HG03066 (cell line): Measurements from ENCODE around the gene EEF2K.
"Not testable (repeated sequence)": the region's sequence is repeated elsewhere in the genome, so short reads cannot be mapped to it uniquely, and the experiment has no call there.

Source experiments
- ATAC-seq: cut with Tn5 transposase; IDR thresholded peaks from one replicate; pipeline ENCODE4 v1.9.1; 2021; ENCODE audit warnings: low read depth; ENCODE audit not compliant: unreplicated experiment

The EEF2K gene

DNA sequence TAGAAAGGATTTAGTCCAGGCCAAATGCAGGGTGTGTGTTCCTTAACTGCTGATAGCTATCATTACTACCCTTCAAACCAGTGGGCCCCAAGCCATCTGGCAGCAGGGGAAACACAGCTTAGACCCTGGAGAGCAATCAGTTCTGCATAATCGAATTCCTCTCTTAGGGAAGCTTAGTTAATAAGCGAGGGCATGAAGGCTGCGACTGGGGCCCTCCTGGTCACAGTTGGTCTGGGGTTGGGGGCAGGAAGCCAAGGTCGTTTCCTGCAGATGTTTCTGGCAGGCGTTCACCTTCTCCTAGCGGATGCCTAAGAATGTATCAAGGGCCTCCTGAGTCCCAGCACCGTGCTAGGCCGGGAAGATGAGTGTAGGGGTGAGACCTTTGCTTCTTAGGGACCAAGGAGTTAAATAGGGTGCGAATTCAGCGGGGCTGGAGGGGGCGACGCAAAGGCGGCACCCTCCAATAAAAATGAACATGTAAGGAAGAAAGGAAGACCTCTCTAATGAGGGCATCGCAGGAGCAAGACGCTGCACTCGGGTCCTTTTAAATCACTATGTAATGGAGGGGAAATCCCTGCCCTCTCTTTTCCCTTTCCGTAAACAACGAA, 16.5 kb upstream of the EEF2K start:
- no peak for ATAC-seq

DNA sequence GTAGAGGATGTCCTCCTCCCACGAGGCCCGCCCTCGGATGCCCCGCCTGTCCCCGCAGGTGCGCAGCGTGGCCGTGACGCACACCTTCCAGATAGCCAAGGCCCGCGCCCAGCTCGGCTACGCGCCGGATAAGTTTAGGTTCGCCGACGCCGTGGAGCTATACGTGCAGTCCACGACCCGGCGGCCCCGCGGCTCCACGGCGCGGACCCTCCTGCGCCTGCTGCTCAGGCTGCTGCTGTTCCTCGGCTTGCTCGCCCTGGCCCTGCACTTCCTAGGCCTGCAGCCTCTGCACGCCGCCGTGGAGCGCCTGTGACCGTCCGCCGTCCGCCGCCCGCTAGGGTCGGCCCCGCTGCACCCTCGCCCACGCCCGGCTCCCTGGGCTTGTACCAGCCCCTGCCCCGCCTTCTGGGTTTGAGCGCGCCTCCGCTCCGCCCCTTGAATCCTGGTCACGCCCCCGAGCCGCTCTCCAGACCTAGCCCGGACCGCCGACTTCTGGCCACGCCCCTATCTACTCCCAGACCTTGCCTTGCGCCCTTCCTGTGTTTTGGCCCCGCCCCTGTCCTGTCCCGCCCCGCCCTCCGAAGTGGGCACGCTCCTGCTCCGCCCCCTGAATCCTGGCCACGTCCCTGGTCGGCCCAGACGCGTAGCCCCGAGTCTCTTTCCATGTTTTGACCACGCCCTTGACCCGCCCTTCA, 15.8 kb upstream of the EEF2K start:
- ATAC-seq = peak; percentile 55

DNA sequence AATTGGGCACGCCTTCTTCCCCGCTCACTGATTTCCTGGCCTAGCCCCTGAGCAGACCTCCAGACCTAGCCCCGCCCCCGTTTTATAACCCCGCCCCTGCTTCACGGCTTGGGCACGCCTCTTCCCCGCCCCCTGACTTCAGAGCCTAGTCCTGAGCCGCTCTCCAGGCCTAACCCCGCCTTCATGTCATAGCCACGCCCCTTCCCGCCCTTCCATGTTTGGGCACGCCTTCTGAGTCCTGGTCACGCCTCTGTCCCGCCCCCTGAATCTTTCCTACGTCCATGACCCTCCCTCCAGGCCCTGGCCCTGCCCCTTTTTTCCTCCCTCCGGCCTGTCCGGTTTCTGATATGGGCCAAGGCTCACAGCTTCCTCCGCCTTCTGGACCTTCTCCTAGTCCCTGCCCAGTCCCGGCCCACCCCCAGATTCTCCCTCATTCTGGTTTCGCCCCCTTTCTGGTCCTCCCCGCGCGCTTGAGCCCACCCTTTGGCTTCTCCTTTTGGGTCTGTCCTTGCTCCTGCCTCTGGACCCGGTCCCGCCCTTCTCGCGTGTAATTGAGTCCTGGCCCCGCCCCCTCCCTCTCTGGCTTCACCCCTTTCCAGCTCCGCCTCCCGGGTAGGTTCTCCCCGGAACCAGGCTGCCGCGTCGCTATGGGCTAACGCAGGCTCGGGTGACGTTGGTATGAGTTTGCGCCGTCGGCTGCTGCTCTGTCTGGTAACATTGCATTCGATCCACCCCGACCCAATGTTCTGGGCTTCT, 15.1 kb upstream of the EEF2K start:
- peak; percentile 50 for ATAC-seq

DNA sequence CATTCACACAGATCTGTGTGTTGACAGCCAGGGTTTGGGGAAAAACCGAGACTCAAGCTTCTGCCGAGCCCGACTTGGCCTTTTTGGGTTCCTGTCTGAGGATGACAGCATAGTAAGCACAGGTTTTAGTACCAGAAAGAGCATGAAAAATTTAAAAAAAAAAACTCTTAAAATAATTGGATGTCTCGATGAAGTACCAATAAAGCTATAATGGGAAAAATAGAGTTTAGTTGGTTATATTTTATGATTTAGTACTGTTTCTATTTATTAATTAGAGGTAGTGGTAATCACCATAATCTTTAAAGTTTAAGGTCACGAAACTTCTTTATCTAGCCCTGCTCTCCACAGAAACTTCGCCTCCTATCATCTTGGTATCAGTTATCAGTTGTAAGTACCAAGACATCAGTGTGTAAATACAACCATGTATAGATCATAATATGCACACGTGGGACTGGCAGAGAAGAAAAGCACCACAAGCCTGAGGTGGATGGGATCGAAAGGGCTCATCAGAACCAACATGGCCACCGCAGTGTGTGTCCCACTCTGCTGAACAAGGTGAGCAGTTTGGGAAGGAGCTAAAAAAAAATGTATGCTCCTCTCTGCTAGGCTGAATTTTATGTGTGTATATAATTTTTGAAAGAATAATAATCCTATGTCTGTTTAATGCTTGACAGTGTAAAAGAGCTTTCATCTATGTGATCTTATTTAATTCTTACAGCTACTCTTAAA, 14.4 kb upstream of the EEF2K start:
- no peak for ATAC-seq

DNA sequence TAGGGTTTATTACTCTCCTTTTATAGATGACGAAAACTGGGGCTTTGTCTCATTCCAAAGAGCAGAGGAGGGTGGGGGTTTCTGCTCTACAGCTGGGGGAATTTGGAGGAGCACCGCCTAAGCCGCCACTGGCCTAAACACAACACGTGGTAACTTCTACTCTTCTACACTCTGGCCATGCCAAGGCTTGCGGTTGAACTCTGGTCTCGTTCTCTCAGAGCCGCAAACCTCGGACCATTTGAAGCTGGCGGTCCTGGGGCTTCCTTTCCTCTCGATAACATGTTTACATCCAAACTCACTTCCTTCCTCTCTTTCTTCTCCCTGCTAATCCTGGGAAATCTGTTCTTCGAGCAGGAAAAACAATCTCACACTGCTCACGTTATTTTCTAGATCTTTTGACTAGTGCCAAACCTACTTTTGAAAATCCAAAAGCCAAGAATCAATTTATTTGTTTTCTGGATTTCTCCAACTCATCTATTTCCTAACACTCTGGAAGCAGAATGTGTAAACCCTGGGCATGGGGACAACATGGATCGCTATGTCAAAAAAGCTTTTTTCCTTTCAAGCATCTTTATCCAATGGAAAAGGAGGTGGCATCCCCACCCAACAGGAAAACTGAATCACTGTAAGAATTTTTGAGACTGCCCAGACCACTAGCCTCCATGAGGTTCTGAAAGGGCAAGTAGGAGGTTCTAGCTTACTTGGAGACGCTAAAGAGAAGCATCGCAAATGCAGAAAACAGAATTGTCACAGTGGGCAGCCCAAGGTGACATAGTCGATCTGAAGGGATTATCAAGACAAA, 13.6 kb upstream of the EEF2K start:
- ATAC-seq = no peak

DNA sequence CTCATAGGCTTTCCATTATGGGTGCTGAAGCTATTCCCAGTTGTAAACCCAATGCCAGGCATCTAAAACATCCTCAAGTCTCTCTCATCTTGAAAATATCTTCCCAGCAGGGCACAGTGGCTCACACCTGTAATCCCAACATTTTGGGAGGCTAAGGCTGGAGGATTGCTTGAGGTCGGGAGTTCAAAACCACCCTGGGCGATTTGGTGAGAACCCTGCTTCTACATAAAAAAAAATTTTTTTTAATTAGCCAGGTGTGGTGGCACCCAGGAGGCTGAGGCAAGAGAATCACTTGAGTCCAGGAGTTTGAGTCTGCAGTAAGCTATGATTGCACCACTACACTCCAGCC, 13.0 kb upstream of the EEF2K start:
- no peak for ATAC-seq

DNA sequence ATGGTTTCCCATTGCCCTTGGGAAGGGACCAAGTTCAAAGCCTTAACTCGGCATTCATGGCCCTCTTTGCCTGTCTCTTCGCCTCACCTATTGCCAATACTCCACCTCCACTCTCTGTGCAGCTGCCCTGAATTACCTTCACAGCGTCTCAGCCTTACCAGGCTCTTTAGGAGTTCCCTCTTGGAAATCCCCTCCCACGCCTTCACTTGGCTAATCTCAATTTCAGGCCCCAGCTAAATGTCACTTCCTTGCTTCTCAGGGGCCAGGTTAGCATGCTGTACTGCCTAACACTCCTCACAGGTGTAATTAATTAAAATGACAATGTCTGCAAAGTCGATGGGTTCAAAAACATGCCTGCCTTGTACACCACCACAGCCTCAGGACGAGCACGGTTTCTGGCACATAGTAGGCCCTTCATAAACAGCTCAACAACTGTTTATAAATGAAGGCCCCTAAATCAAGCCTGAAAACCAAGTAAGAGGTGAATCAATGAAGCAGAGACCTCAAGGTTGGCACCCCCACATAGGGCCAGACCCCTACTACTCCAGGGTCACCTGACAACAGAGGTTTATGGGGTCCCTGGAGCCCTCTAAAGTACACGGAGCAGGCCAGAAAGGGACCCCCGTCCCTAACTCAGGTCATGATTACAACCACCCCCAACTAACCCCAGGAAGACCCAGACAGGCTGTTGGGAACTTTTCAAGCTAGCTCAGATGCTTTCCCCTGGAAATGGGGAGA, 11.2 kb upstream of the EEF2K start:
- ATAC-seq = no peak

DNA sequence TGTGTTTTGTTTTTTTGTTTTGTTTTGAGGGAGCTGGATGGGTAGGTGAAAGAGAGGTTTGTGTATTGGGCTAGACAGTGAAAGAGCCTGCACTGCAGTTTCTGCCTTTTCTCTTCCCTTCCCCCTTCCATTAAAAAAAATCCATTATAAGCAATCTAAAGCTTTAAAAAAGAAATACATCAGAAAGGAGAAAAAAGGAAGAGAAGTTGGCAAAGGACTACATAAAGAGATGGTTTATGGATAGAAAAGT, 10.7 kb upstream of the EEF2K start:
- ATAC-seq = no peak

DNA sequence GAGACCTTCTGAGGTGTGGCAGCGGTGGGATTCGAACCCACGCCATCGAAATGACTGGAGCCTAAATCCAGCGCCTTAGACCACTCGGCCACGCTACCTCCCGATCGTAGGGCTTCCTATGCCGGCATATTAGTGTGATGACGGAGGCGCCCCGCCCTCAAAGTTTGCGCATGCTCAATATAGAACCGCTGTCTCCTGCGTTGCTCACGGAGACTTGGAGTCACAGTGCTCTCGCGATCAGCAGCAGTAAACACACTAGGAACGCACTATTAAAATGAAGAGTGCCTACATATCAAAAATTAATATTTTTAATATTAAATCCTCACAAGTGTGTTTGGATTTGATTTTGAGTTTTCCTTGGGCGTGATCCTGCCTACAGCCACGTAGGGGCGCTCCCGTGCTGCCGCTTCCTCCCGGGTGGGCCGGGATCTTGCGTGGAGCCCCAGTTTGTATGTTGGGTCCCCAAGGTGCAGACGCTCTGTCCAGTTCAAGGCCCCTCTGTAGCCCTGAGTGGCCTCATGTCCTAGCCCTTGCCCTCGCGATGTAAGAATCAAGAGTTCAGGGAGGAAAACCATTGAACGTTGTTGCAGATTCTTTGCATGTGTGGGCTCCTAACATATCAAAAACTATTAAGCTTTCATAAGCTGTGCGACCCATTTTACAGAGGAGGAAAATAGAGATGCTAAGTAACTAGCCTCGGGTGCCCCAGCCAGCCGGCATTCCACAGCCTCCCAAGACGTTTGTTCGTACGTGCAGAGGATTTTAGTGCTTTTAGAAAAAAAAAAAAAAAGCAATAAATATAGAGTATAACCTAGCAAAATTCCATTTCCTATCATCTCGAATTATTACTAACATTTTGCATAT, 10.2 kb upstream of the EEF2K start:
- ATAC-seq = no peak

DNA sequence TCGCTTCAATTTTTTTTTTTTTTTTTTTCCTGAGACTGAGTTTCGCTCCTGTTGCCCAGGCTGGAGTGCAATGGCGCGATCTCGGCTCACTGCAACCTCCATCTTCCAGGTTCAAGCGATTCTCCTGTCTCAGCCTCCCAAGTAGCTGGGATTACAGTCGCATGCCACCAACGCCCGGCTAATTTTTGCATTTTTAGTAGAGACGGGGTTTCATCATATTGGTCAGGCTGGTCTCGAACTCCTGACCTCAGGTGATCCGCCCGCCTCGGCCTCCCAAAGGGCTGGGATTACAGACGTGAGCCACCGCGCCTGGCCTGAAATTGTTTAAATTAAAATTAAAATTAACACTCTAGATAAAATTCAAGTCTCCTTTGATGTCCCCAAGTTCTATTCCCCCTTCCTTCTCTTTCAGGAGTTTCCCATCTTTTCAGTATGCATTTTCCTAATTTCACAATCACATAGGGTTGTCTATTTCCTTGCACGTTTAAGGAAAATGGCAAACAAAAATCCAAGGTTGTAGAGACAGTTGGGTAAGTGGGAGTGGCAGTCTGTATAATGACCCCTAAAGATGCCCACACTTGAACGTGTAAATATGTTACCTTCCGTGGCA, 9.4 kb upstream of the EEF2K start:
- not testable (repeated sequence) for ATAC-seq

DNA sequence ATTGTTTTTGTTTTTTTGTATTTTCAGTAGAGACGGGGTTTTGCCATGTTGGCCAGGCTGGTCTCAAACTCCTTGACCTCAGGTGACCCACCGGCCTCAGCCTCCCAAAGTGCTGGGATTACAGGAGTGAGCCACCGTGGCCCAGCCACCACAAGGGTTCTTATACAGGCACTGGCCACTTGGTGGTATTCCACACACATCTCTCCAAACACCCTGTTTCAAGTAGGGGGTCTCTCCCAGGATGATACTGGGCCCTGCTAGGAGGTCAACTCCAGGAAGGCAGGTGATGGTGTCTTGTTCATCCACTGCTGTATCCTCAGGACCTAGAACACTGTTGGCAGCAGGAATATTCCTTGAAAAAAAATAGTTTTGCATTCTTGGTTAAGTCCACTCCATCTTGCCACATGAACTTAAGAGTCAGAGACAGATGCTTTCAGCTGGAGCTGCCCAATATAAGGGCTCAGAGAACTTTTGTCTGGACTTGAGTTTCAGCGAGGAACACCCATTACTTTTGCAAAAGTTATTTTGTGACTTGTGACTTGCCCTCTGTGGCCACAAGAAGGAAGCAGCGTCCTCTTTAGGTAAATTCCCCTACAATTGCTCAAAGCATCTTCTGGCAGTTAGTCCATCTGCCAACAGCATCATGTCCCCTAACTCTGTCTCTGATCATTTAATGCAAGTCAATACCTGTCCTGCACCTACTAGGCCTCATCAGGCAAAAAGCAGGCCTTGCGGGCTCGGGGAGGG, 7.4 kb upstream of the EEF2K start:
- no peak for ATAC-seq

DNA sequence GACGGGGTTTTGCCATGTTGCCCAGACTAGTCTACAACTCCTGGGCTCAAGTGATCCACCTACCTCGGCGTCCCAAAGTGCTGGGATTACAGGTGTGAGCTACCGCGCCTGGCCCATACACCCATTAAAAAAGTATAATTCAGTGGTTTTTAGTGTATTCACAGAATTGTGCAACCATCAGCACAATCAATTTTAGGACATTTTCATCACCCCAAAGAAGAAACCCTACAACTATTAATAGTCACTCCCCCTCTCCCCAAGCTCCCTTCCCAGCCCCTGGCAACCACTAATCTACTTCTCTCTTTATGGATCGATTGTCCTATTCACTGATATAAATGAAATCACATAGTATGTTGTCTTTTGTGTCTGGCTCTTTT, 3.8 kb upstream of the EEF2K start:
- ATAC-seq = no peak

DNA sequence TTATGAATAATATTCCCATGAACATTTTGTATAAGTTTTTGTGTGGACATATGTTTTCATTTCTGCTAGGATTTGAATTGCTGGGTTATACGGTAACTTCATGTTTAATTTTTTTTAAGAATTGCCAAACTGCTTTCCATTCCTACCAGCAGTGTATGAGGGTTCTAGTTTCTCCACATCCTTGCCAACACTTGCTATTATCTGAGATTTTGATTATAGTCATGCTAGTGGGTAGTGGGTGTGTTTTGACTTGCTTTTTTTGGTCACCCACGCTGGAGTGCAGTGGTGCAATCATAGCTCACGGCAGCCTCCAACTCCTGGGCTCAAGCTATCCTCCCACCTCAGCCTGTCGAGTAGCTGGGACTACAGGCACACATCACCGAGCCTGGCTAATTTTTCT, 3.0 kb upstream of the EEF2K start:
- no peak for ATAC-seq

DNA sequence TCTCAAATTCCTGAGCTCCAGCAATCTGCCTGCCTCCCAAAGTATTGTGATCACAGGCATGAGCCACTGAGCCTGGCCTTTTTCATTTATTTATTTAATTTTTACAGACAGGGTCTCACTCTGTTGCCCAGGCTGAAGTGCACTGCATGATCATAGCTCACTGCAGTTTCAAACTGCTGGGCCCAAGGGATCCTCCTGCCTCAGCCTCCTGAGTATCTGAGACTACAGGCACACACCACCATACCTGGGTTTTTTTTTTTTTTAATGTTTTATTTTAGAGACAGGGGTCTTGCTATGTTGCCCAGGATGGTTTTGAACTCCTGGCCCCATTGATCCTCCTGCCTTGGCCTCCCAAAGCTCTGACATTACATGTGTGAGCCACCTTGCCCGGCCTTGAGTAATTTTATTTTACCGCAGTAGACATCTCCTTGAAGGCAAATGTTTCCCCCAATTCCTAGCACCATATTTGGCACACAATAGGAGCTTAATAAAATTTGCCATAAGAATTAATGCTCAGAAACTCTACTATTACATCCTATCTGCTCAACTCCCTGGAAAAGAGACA, 1.9 kb upstream of the EEF2K start:
- ATAC-seq = no peak

DNA sequence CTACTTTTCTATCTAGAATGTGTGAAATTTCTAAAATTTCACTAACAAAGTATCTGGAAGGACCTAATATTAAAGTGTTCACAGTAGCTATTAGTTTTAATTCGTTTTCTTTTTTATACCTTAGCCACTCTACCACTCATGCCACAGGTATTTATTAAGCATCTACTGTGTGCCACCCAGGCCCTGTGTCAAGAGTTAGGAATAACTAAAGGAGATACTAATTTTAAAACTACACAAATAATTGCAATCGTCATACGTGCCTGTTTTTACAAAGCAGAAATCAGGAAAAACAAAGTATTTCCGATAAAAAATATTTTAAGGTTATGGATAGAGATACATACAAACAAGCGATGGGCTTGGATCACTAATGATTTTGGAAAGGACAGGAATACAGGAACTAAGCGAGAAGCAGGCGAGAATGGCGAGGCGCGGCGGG, 483 bp upstream of the EEF2K start:
- no peak for ATAC-seq

DNA sequence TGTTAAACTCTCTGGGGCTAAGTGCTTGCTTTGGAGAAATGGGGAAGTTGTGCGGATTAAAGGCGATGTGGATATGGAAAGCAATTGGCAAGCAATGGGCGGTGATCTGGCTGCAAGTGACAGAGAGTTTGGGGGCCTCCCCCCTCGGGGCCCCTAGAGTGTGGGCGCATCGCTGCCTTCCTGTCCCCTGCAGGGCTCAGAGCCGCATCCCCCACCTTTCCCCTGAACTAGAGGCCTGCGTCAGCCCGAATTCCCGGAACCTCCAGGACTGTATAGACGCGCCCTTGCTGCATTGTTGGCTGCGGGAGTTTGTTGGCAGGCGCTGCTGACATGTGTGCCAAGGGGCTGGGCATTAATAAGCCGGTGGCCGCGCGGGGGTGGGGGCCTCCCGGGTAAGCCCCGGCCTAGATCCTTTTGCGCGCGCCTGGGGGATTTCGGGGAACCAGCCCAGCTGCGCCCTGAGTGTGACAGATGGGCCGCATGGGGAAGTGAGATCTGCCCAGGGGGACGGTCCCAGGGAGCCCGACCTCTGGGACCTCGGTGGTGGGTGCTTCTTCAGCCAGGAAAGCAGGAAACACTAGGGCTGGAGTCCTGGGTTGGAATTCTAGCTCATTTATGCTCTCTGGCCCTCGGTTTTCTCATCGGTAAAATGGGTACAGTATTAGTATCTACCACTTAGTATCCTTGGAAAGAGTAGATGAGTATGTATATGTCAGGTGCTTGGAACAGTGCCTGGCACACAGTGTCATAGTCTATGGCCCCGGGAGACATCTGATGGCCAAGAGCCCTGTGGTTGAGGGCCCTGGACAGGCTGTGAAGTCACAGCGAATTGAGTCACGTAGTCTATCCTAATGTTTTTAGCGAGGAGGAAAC, 1.0 kb downstream of the EEF2K start:
- peak; percentile 39 for ATAC-seq
